Keratinocyte (primary cell): ENCODE data around the gene CFAP46. TPM values are rescaled to one million over a fixed set of nuclear protein-coding genes. Genes with fewer than 3 reads are reported as not detected.

Source experiments
- DNase-seq: peaks from one replicate; pipeline ENCODE4 v3.0.0-alpha.2; 2011; ENCODE audit warnings: low read depth, missing footprints, low spot score
- FAIRE-seq: peaks from 2 replicates; lab custom pipeline; 2011; peaks lifted over from hg19 to GRCh38; lab: Jason Lieb, UNC
- H2AFZ ChIP-seq: 2 replicates; pipeline ENCODE4 v1.6.0; 2012; ENCODE audit warnings: low read length, control low read depth, inconsistent platforms; ENCODE audit not compliant: control insufficient read depth
- H3K27ac ChIP-seq: 2 replicates; pipeline ENCODE4 v1.5.1; 2011; ENCODE audit warnings: low read length; ENCODE audit not compliant: control insufficient read depth, insufficient read depth
- H3K27me3 ChIP-seq: 3 replicates; pipeline ENCODE4 v1.6.0; 2011; ENCODE audit warnings: low read length; ENCODE audit not compliant: control insufficient read depth, insufficient read depth; ENCODE audit errors: extremely low read depth
- H3K36me3 ChIP-seq, 2 experiments: 2 replicates in 1 of 2; 3 replicates in 1 of 2; pipeline ENCODE4 v1.5.1; 2011; ENCODE audit warnings: low read length in 2 of 2, mild to moderate bottlenecking in 1 of 2; ENCODE audit not compliant: control insufficient read depth in 2 of 2, insufficient read depth in 2 of 2; ENCODE audit errors: extremely low read depth in 1 of 2
- H3K4me1 ChIP-seq: 3 replicates; pipeline ENCODE4 v1.5.1; 2011; ENCODE audit warnings: low read length; ENCODE audit not compliant: control insufficient read depth, insufficient read depth; ENCODE audit errors: extremely low read depth
- H3K4me2 ChIP-seq: 3 replicates; pipeline ENCODE4 v1.6.0; 2011; ENCODE audit warnings: low read depth, low read length; ENCODE audit not compliant: control insufficient read depth, insufficient read depth; ENCODE audit errors: extremely low read depth
- H3K4me3 ChIP-seq, 3 experiments: fragments of 200-600 bp in 1 of 3; sonication (generic) in 1 of 3; 2 replicates in 2 of 3; 3 replicates in 1 of 3; pipeline ENCODE4 v1.5.1; 2011 to 2016; ENCODE audit warnings: low read length in 3 of 3, mild to moderate bottlenecking in 3 of 3, control low read depth in 2 of 3, inconsistent platforms in 1 of 3, low read depth in 1 of 3, mixed read lengths in 1 of 3, mixed run types in 1 of 3, moderate library complexity in 1 of 3; ENCODE audit not compliant: control insufficient read depth in 2 of 3, insufficient read depth in 2 of 3; ENCODE audit errors: extremely low read depth in 1 of 3
- H3K79me2 ChIP-seq: 2 replicates; pipeline ENCODE4 v1.6.0; 2012; ENCODE audit warnings: low read length; ENCODE audit not compliant: control insufficient read depth, insufficient read depth
- H3K9ac ChIP-seq: 3 replicates; pipeline ENCODE4 v1.6.0; 2011; ENCODE audit warnings: low read length; ENCODE audit not compliant: control insufficient read depth, insufficient read depth; ENCODE audit errors: extremely low read depth
- H3K9me1 ChIP-seq: 3 replicates; pipeline ENCODE4 v1.6.0; 2011; ENCODE audit warnings: low read length; ENCODE audit not compliant: control insufficient read depth, insufficient read depth; ENCODE audit errors: extremely low read depth
- H3K9me3 ChIP-seq: 2 replicates; pipeline ENCODE4 v1.5.1; 2012; ENCODE audit warnings: low read depth, low read length; ENCODE audit not compliant: control insufficient read depth
- H4K20me1 ChIP-seq: 3 replicates; pipeline ENCODE4 v1.6.0; 2011; ENCODE audit warnings: low read length; ENCODE audit not compliant: control insufficient read depth, insufficient read depth; ENCODE audit errors: extremely low read depth
- EZH2 ChIP-seq: IDR thresholded peaks from one replicate; pipeline ENCODE4 v1.6.1; 2012; ENCODE audit warnings: inconsistent platforms, mild to moderate bottlenecking, low read length, moderate library complexity
- dilution Hi-C: fragments of 300-500 bp; cut with MboI; formaldehyde crosslinking; loops from one replicate; pipeline ENCODE4 v1.7.0; 2020; ENCODE audit warnings: low sequenced_read_pairs; ENCODE audit not compliant: extremely low pct_ligation_motif_present
- polyA plus RNA-seq, 5 experiments: library from polyadenylated mRNA; depleted of rRNA in 3 of 5; stranded (reverse) in 3 of 5; stranded (forward) in 1 of 5; unstranded in 1 of 5; fragments of >200 nt; gene quantifications; 1 replicate in 1 of 5; 2 replicates in 3 of 5; 3 replicates in 1 of 5; pipeline versions ENCODE4 v1.2.1 to v1.2.3, GENCODE V29; 2011 to 2012; ENCODE audit warnings: missing spikeins in 2 of 5, low read depth in 1 of 5, low replicate concordance in 1 of 5
- TF ChIP-seq, protein P1 (sequence below), 3 experiments: IDR thresholded peaks in 1 of 3; conservative IDR thresholded peaks in 1 of 3; optimal IDR thresholded peaks in 1 of 3; 2 replicates in 2 of 3; 3 replicates in 1 of 3; pipeline versions ENCODE3 to v1.5.1; 2011; ENCODE audit warnings: low read length in 3 of 3, mild to moderate bottlenecking in 3 of 3, moderate library complexity in 2 of 3, control low read depth in 1 of 3, inconsistent platforms in 1 of 3; ENCODE audit not compliant: insufficient read depth in 2 of 3; ENCODE audit errors: extremely low read depth in 1 of 3

Gene CFAP46
- polyA plus RNA-seq, 1 donor (not counting 4 experiments of a cell fraction or from before 2014, with no cell fraction given), result 1.00 TPM

DNA sequence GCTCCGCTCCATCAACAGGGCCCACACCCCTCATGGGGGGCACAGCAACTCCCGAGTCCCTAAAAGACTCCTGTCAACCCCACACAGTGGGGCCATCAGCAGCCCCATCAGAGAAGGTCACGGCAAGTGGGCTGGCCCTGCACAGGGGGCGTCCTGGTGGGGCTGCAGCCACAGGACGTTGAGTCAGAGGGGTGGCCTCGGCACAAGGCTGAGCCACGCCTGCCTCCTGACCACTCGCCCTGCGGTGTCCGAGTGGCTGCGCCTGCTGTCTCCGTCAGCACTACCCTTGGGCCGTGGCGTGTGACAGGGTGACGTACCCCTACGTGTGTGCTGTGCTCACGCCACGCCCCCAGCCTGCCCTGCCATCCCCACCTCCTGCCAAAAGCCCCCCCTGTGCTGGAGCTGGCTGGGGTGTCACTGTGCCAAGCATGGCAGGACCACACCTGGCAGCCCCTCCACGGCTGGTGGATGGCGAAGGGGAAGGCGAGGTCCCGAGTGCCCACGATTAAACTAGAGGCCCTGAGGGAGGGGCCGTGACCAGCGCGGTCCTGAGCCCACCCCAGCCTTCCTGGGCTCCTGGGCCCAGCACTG lies 130.4 kb downstream of the CFAP46 start:
- Histone ChIP-seq H3K4me1 (no peaks in the 10 kb centered on the region), H3K27ac (no peak overlapping the region), H3K9ac (no peak overlapping the region), H3K4me3 (no peak overlapping the region), H2AFZ (no peak overlapping the region), H3K36me3 (no peaks in the 10 kb centered on the region), H3K9me3 (no peaks in the 10 kb centered on the region), H4K20me1 (no peaks in the 10 kb centered on the region), H3K9me1 (no peaks in the 10 kb centered on the region), H3K27me3 (no peaks in the 10 kb centered on the region), H3K79me2 (no peaks in the 10 kb centered on the region), H3K4me2 (no peak overlapping the region)
- no peak for TF ChIP-seq EZH2
- TF ChIP-seq, protein P1, sequence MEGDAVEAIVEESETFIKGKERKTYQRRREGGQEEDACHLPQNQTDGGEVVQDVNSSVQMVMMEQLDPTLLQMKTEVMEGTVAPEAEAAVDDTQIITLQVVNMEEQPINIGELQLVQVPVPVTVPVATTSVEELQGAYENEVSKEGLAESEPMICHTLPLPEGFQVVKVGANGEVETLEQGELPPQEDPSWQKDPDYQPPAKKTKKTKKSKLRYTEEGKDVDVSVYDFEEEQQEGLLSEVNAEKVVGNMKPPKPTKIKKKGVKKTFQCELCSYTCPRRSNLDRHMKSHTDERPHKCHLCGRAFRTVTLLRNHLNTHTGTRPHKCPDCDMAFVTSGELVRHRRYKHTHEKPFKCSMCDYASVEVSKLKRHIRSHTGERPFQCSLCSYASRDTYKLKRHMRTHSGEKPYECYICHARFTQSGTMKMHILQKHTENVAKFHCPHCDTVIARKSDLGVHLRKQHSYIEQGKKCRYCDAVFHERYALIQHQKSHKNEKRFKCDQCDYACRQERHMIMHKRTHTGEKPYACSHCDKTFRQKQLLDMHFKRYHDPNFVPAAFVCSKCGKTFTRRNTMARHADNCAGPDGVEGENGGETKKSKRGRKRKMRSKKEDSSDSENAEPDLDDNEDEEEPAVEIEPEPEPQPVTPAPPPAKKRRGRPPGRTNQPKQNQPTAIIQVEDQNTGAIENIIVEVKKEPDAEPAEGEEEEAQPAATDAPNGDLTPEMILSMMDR (optimal IDR thresholded peaks at IDR 0.05 in 1 of 3, IDR thresholded peaks at IDR 0.05 in 1 of 3, conservative IDR thresholded peaks at IDR 0.05 in 1 of 3; ENCODE audit: extremely low read depth in 1 of 3, insufficient read depth in 2 of 3, low read length in 3 of 3), result no peak
- FAIRE-seq (no peak), DNase-seq (no peak)
- dilution Hi-C loops, result no loop called here

DNA sequence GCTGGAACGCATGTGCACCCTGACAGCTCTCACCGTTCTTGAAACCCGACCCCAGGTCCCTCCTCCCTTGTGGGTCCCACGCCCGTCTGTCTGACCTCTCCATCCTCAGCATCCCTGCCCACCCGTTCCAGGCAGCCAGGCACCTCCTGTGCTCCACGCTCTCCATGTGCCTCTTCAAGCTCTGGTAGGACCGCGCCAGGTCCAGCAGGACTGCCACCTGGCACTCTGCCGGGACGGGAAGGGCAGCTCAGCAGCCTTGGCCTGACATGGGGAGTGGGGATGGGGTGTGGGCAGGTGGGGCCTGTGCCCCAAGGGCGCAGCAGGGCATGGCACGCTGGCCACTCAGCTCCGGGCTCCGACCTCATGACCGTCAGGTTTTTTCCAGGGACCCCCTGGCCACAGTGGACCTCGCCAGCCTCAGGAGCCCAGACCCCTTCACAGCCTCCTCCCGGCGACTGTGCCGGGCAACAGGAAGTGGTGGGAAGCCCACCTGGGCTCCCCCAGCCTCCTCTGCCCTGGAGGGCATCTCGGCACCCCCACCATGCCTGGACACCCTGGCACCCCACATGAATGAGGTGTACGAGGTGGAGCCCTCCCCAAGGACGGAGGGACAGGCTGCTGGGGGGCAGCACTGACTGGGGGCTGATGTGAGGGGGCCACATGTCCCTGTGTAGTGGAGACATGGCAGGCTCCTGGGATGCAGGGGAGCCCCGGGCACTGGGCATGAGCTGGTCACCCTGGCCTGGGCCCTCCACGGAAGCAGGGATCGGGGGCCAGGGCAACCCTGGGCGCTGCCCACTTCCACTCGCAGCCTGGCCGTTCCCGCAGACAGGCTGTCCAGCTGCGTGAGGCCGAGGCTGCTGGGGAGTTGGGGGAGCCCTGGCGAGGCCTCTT lies 131.3 kb downstream of the CFAP46 start:
- Histone ChIP-seq H3K36me3 (no peaks in the 10 kb centered on the region), H3K4me1 (no peaks in the 10 kb centered on the region), H3K9me1 (no peaks in the 10 kb centered on the region), H3K27ac (no peak overlapping the region), H3K9ac (no peak overlapping the region), H2AFZ (no peak overlapping the region), H3K4me2 (no peak overlapping the region), H3K4me3 (no peak overlapping the region), H3K79me2 (no peaks in the 10 kb centered on the region), H3K9me3 (no peaks in the 10 kb centered on the region), H3K27me3 (no peaks in the 10 kb centered on the region), H4K20me1 (no peaks in the 10 kb centered on the region)
- FAIRE-seq, result no peak
- dilution Hi-C loops, result no loop called here
- DNase-seq, result no peak
- TF ChIP-seq EZH2, result no peak
- TF ChIP-seq, protein P1 (optimal IDR thresholded peaks at IDR 0.05 in 1 of 3, IDR thresholded peaks at IDR 0.05 in 1 of 3, conservative IDR thresholded peaks at IDR 0.05 in 1 of 3; ENCODE audit: extremely low read depth in 1 of 3, insufficient read depth in 2 of 3, low read length in 3 of 3), result no peak
